Motor neuron (in vitro differentiated cells): ENCODE measurements around the gene DISP2. TPM values are rescaled to one million over a fixed set of nuclear protein-coding genes. Genes with fewer than 3 reads are reported as not detected.

ENCODE experiments used
- ATAC-seq, 8 experiments: fragments of 200-7000 bp; cut with Tn5 transposase; replicated peaks in 6 of 8; 2 replicates each; pipeline ENCODE4 v1.8.0; 2021; ENCODE audit warnings: mild to moderate bottlenecking in 8 of 8, moderate library complexity in 8 of 8
- H3K27ac ChIP-seq, 2 donors: fragments of 250-450 bp; sonication (Bioruptor Pico); 2 replicates each; pipeline ENCODE4 v1.9.0; 2021; ENCODE audit warnings: antibody characterized with exemption in 2 of 2, mild to moderate bottlenecking in 2 of 2, moderate library complexity in 1 of 2
- H3K4me1 ChIP-seq, 2 donors: fragments of 250-450 bp; sonication (Bioruptor Pico); replicated peaks in 1 of 2; 2 replicates each; pipeline ENCODE4 v1.6.1; 2021; ENCODE audit warnings: antibody characterized with exemption in 2 of 2, mild to moderate bottlenecking in 2 of 2, moderate library complexity in 1 of 2
- H3K4me3 ChIP-seq, 5 donors: fragments of 250-450 bp; sonication (Bioruptor Pico); 2 replicates each; pipeline ENCODE4 v1.9.0; 2021; ENCODE audit warnings: antibody characterized with exemption in 5 of 5, mild to moderate bottlenecking in 5 of 5, moderate library complexity in 4 of 5
- WGBS, 10 experiments: fragments of 450-650 bp; shearing (Covaris generic); methylation state at CpG; one replicate each; pipeline ENCODE4 v1.0.0; 2022; 5-methylcytosine and 5-hydroxymethylcytosine counted together
- in situ Hi-C, 9 experiments: fragments of 400-800 bp; cut with MboI; loops; one replicate each; pipeline ENCODE4 v1.15.0; 2021; ENCODE audit warnings: low sequenced_read_pairs in 9 of 9, low pct_unique_long_range_greater_than_20kb in 2 of 9; ENCODE audit not compliant: unreplicated experiment in 9 of 9
- total RNA-seq, 8 experiments: library from RNA; unstranded; fragments of 300-600 nt; gene quantifications; 2 replicates each; pipeline versions ENCODE4 v1.2.3 to v1.2.4, GENCODE V29; 2022

Gene DISP2
- total RNA-seq, 8 experiments from 2014 or later, result 0.17 to 9.1 (median 5.3) TPM

- peak overlapping the region; percentile 57 to 72 for H3K27ac ChIP-seq
- in situ Hi-C loops, result no loop called here
- peaks cover 26 to 31% of the 10 kb centered on the region in 2 donors for H3K4me1 ChIP-seq
- peak; percentile 26 to 57 (median 49) for ATAC-seq
- WGBS, 10 experiments, result 0 to 60% (median 46%) methylated on average over 1 to 7 of the region's 14 CpGs; no CpG with 5 or more reads in 6 of the 10 experiments
- H3K4me3 ChIP-seq, result no peak overlapping the region
These were observed 17.8 kb upstream of the DISP2 start for GRCh38 chr15:40340038-40340739.

DNA sequence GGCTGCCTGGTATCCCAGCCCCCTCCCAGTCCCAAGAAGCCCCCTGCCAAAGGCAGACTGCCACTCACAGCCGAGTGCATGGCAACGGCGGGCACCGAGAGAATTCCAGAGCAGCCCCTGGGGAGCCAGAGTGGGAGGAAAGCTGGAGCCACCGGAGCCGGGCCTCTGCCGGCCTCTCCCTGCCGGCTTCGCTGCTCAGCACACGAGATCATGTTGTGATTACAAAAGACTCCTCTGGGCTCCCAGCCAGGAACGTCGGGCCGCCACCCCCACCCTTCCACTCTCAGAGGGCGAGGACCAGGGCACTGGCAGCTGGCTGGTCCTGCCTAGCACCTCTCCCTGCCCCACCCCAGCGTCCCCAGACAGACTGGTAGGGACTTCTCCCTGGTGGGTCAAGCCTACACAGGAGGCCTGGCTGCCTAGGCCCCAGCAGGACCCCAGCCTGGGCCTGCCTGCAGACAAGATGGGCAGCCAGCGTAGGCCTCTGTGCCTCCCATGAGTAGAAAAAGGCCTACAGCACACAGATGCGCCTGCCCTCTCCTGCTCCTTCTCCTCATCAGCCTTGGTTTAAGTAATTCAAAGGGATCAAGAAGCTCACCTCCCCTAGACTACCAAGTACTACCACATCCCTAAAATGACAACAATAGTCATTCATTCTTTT lies 17.1 kb upstream of the DISP2 start, which contains the start of gene CCDC9B:
TSS of gene CCDC9B (minus strand) at position 200 of the 661 bp plus-strand sequence. CDS start at position 80, 120 bp downstream.
- ATAC-seq, result peak; percentile 68 to 87 (median 76)
- WGBS, 10 experiments, result 53 to 100% (median 83%) methylated on average over 1 to 6 of the region's 17 CpGs; no CpG with 5 or more reads in 7 of the 10 experiments
- in situ Hi-C loops, result no loop called here
- Histone ChIP-seq H3K27ac (peak within 1 kb of the TSS; percentile 57 to 72), H3K4me3 (no peak within 1 kb of the TSS), H3K4me1 (peaks cover 26 to 31% of the 10 kb centered on the region in 2 donors)

DNA sequence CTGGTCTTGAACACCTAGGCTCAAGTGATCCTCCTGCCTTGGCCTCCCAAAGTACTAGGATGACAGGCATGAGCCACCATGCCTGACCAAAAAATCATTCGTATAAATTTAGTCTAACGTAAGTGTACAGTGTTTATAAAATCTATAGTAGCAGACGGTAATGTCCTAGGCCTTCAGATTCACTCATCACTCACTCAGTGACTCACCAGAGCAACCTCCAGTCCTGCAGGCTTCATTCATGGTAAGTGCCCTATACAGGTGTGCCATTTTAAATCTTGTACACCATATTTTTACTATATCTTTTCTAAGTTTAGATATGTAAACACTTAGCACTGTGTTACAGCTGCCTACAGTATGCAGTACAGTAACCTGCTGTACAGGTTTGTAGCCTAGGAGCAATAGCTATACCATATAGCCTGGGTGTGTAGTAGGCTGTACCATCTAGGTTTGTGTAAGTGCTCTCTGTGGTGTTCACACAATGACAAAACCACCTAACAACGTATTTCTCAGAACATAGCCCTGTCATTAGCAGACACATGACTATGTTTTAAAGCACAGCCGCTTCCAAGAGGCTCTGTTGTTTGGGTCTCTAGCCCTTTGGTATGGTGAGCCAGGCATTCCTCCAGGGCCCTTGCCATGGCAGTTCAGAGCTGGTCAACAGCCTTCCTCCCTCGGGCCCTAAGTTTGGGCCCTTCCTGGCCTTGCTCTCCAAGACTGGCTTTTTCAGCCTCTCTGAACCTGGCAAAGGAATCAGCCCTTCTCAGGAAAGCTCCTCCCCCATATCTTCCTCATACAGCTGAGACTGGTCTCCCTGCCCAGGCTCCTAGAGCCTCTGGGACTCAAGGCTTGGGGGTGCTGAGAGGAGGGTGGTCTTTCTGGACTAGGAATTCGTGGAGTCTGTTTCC lies 15.4 kb upstream of the DISP2 start:
- Histone ChIP-seq H3K27ac (no peak overlapping the region), H3K4me3 (no peak overlapping the region), H3K4me1 (peaks cover 25 to 26% of the 10 kb centered on the region in 2 donors)
- no peak for ATAC-seq
- in situ Hi-C loops, result no loop called here
- WGBS, 10 experiments, result 0 to 93% (median 56%) methylated on average over 1 to 7 of the region's 7 CpGs; no CpG with 5 or more reads in 1 of the 10 experiments

DNA sequence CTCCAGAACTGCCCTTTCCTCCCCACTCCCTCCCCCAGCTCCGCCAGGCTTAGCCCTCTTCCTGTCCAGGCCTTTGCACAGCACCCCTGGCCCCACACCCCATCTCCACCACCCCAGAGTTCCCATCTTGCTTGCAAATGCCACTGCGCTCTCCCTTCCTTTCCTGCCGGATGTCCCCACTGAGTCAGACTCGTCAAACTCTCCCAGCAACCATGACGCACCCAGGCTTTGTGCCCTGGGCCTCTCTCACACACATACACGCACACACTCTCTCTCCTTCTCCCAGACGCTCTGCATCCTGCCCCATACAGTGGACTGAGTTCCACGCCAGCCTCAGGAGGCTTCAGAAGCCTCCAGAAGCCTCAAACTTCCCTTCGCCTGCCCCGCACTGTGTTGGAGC lies 14.5 kb upstream of the DISP2 start:
- in situ Hi-C loops, result no loop called here
- WGBS, 10 experiments, result 40 to 100% methylated on average over 1 to 2 of the region's 10 CpGs; no CpG with 5 or more reads in 8 of the 10 experiments
- ATAC-seq, result peak in 3 of 8 experiments; percentile 9 to 52 (median 17)
- Histone ChIP-seq H3K4me1 (peaks cover 19 to 20% of the 10 kb centered on the region in 2 donors), H3K27ac (no peak overlapping the region), H3K4me3 (no peak overlapping the region)

DNA sequence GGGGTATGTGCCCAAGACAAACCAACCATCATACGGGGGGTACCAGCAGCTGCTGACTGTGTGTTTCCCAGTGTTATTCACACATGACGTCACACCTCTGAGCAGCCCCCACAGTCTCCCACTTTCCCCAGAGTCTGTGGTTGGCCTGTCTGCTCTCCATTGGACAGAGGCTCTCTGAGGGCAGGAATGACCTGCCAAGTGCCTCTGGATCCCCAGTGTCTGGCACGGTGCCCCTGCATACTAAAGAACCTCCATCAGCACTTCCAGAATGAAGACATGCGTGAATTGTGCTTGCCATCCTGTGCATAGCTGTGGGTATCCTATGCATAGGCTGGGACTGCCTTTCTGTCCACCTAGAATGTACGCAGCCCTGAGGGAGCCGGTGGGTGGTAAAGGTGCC lies 13.8 kb upstream of the DISP2 start:
- Histone ChIP-seq H3K4me1 (peaks cover 19 to 20% of the 10 kb centered on the region in 2 donors), H3K4me3 (no peak overlapping the region), H3K27ac (no peak overlapping the region)
- 37 to 100% (median 60%) methylated on average over 1 to 4 of the region's 6 CpGs; no CpG with 5 or more reads in 2 of the 10 experiments for WGBS, 10 experiments
- ATAC-seq, result no peak
- in situ Hi-C loops, result no loop called here

DNA sequence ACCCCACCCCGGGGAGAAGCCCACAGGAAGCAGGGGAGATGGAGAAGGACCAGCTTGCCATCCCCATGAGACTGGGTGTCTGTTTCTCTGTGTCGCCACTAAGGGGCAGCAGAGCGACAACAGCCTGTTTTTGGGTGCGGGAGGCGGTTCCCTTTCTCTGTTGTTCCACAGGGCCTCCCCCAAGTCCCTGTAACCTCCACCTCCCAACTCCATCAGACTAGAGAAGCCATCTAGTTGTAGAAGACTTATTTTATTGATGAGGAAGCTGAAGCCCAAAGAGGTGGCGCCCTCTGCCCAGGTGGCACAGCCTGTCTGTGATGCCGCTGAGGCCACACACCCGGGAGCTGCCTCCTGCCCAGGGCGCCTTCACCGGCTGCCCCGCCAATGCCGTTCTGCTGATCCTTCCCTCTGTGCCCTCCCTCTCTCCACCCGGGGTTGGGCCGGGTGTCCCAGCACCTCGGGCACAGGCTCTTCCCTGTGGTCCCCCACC lies 13.3 kb upstream of the DISP2 start:
- ATAC-seq, result peak in 3 of 8 experiments; percentile 4 to 50 (median 7)
- Histone ChIP-seq H3K4me3 (no peak overlapping the region), H3K27ac (no peak overlapping the region), H3K4me1 (peaks cover 16 to 17% of the 10 kb centered on the region in 2 donors)
- 43 to 86% methylated on average over 4 to 9 of the region's 15 CpGs; no CpG with 5 or more reads in 8 of the 10 experiments for WGBS, 10 experiments
- in situ Hi-C loops, result no loop called here

GRCh38 chr15:40345225-40345866 lies 12.7 kb upstream of the DISP2 start:
- H3K27ac ChIP-seq, result no peak overlapping the region
- ATAC-seq, result no peak
- H3K4me3 ChIP-seq, result no peak overlapping the region
- in situ Hi-C loops, result no loop called here
- H3K4me1 ChIP-seq, result peaks cover 10% of the 10 kb centered on the region in 2 donors
- 40 to 88% (median 60%) methylated on average over 1 of the region's 10 CpGs; no CpG with 5 or more reads in 7 of the 10 experiments for WGBS, 10 experiments

DNA sequence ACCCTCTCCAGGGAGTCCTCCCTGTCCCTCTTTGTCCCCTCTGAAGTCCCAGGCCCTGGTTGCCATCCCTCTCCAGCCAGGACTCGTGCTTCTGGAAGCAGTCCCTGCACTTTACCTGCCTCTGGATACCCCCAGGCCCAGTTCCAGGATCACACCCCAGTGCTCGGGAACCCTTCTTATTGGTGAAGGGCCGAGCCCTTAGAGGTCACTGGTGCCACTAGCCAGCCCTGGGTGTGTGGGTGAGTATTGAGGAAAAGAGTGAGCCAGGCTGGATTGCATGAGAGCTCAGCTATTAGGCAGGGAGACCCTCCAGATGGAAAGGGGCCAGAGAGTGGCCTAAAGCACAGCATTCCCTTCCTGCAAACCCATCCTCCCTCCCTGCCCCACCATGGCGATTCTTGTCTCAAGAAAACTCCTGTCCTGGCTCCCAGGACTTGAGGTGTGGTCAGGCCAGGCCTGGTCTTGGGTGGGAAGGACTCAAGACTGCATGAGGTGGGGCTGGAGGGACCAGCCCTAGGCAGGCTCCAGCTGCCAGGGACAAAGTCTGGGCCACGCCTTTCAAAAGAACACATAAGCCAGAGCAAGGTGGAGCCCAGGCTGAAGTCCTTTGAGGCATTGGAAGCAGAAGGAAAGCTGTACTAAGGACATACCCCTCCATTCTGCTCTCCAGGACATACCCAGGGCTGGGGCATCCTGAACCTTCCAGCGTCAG lies 12.0 kb upstream of the DISP2 start:
- WGBS, 10 experiments, result 20 to 100% (median 60%) methylated on average over 1 of the region's 6 CpGs; no CpG with 5 or more reads in 5 of the 10 experiments
- ATAC-seq, result peak in 3 of 8 experiments; percentile 14 to 73 (median 41)
- H3K4me1 ChIP-seq, result peaks cover 3% of the 10 kb centered on the region in 2 donors
- H3K27ac ChIP-seq, result no peak overlapping the region
- H3K4me3 ChIP-seq, result no peak overlapping the region
- in situ Hi-C loops, result no loop called here

DNA sequence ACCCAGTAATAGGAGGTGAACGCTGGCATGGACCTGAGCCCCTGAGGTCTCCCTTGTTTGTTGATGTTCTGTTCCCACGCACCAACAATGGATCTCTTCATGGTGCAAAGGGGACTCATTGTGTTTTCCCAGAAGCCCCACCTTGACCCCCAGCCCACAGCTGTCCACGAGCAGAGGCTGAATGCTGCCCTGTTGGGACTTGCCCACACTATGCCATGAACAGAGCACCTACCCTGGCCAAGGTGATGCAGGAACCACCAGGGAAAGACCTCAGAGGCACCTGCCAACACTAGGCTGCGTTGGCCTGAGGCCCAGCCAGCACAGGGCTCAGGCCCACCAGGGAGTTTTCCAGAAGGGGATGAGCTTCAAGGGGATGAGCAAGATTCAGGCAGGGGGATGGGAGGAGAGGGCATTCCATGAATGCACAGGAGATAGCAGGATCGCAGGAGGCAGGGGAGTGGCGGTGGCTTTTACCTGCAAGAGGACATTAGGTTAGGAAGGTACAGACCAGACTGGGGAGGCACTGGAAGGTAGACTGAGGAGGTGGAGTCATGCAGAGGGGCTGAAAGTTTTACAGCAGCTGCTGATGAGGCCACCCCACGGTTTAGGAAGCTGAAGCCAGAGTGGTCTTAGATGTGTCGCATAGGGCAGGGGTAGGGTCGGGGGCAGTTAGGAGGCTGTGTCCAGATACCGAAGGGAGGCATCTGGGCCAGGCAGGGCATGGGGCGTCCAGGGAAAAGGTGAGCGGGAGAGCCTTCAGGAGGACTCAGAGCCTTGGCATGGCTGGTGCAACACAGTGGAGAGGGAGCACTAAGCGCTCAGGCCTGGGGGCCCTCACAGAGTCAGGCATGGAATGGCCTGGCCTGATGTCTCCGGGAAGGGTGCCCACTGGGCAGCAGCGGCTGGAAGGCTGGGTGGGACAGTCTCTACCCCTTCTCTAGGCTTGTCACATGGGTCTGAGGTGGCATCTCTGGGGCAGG lies 11.2 kb upstream of the DISP2 start:
- Histone ChIP-seq H3K4me1 (no peaks in the 10 kb centered on the region), H3K4me3 (no peak overlapping the region), H3K27ac (no peak overlapping the region)
- in situ Hi-C loops, result no loop called here
- ATAC-seq, result no peak
- WGBS, 10 experiments, result 60 to 100% (median 85%) methylated on average over 1 to 4 of the region's 15 CpGs; no CpG with 5 or more reads in 4 of the 10 experiments

- Histone ChIP-seq H3K4me3 (no peak overlapping the region), H3K4me1 (no peaks in the 10 kb centered on the region), H3K27ac (no peak overlapping the region)
- in situ Hi-C loops, result no loop called here
- 70 to 74% methylated on average over 2 to 3 of the region's 11 CpGs; no CpG with 5 or more reads in 8 of the 10 experiments for WGBS, 10 experiments
- peak in 1 of 8 experiments; percentile 16 for ATAC-seq
These were observed 10.2 kb upstream of the DISP2 start for GRCh38 chr15:40347559-40348473.
